GM21737 (cell line): ENCODE measurements around the gene HOXB9.

Experiments used
- ATAC-seq: cut with Tn5 transposase; IDR thresholded peaks from one replicate; pipeline ENCODE4 v1.9.1; 2021; ENCODE audit warnings: mild to moderate bottlenecking, moderate library complexity; ENCODE audit not compliant: unreplicated experiment

Gene HOXB9

DNA sequence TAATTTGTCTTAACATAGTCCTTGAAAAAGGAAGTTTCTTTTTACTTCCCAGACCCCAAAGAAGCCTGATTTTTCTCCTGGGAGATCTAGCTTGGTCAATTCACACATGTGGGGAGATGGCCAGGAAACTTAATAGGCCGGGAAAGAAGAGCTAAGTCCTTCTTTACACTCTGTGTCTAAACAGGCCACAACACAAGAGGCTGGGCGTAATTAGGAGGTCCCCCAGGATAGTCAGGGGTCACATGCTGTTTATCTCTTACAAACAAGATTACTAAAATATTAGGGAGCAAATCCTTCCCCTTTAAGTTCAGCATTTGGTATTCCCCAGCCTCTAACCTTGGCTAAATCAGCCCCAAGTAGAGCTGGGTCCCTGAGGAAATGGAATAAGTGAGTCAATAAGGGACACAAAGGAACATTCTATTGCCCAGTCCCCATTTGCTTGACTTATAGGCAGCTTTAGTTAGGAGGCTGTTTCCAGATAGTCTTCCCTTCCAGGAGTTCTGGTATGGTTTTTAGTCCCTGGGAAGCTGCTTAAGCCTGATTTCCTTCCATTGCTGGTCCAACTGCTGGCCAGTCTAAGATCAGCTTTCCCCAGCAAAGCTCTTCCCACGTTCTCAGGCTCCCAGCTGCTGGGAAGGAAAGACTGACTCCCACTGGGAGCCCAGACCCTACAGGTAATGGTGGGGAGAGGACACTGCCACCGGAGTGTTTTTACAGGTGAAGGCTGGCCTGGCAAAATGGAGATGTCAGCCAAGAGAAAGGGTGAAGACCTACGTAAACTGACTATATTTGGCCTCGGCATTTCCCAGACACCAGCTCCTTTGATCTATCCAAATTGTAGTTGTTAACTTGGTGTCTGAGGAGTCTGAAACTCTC is 14.1 kb upstream of the HOXB9 start:
- no peak for ATAC-seq

DNA sequence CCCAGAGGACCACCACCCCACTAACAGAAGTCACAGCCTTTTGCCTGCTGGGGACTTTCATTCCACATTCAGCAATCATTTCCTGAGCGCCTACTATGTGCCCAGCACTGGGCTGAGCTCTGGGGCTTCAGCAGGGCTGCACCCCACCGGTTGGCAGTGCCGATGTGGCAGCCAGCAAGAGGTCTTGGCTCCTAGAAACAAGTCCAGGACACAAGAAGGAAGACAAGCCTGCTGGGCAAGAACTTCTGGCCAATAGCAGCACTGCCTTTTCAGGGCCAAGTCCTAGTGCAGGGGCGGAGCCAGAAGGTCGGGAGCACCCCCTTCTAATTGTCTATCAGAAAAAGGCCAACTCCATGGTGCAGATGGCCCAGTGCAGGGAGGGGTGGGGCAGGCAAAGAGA is 13.0 kb upstream of the HOXB9 start:
- no peak for ATAC-seq

DNA sequence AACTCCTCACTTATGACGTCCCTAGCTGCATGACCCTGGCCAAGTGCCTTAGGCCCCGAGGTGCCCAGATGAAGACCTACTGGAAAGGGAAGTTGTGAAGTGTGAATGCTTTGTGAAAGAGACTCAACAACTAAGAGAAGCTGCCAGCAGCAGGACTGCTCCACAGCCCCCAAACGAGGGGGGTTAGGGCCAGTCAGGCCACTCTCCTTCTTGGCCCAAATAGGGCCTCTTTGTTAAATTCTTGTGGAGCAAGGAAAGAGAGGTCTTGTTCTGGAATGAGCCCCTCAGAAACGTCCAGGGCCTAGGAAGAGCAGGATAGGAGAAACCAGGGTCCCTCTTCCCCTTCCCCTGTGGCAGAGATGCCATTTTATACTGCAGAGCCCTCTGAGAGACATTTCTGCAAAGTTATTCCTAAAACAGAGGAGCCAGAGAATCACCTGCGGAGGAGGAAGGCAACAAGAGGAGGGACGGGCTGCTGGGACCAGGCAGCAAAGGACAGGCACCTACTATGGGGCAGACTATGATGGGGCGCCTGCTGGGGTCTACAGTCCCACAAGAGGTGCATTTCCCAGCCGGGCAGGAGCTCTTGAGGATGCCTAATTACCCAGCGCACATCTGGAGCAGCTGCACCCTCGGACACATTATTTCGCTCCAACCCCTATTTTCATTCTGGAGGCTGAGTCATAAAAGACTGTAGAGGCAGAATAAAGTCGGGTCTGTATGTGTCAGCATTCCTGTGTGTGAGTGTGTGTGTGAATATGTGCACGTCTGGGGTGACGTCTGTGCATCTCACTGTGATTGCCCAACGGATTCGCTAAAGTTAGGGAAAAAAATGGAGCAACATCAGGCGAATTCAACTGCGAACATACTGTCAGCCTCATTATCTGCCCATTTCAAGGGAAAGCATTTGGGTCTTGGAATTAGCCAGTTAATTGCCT is 11.4 kb upstream of the HOXB9 start:
- ATAC-seq: no peak

DNA sequence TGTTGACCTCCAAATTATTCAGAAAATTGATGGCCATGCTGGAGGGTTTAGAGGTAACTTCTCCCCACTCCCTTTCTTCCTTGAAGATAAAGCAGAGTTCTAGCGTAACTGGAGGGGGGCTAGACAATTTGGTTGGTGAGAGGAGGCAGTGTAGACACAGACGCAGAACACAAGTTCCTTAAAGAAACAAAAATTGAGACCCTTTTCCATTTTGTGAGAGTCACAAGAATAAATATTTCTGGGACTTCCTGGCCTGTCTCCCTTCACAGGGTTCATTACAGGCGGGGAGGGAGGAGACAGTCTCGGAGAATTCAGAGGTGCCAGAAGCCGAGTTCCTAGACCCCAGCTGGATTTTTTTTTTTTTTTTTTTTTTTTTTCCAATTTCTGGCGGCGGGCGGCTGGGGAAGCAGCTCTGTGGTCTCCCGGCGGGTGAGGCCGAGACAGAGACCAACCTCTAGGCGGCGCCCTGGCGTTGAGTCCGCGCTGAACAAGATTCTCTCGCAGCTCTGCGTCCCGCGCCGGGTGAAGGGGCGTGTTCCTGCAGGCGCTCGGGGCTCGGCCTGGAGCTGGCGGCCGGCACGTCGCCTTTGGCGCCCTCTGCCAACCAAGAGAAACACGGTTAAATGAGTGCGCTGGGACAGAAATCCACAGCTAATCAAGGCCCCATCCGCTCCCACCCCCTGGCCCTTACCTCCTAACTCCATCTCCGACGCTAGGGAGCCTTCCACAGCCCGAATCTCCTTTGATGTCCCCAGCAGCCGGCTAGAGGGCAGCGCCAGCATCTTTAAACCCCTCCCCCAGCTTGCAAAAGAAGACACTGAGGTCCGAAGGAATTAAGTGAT is 10.2 kb upstream of the HOXB9 start:
- no peak for ATAC-seq

DNA sequence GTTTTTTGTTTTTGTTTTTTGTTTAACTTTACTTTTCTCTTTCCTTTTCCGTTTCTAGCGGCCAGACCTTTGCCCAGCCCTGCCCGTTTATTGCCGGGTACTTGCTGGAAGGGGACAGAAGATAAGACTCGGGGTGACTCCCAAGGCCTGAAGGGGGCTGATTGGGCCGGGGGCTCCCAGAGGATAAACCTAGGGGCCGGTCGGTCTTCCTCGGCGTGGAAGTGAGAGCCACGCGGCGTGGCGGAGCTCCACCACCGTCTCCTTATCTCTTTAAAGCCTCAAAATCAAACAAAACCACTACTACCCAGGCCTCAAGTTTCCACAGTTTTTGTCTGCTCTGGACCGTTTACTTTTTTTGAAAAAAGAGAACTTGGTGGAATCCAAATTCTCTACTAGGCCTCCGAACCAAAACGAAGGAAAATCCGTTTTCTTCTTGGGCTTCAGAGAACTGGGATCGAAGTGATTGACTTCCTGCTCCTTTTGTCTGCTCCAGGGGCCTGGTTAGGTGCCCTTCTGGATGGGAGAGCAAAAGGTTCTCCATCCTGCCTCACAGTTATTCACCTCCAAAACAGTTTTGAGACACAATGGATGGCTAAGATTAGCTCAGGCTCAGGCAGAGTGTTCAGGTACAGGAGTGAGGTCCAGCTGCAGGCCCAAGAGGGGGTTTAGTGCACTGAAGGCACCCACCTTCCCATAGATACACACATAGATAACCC is 8.5 kb upstream of the HOXB9 start:
- ATAC-seq: no peak

DNA sequence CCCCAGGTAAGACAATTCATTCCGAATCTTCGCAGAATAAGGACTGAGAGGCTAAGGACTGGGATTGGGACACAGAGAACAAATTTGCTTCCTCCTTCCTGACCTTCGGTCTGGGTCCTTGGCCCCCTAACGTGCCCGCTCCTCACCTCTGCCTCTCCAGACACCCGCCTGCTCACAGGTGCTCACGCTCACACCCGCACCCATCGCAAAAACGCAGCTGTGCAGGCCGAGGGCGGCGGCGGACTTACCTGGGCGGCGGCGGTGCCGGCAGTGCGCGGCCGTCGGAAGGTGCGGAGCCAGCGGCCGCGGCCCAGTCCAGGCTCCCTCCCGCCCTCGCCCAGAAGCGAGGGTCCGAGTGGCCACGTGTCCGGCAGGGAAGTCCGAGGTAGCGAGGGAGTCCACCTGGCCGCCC is 7.1 kb upstream of the HOXB9 start:
- ATAC-seq: no peak

DNA sequence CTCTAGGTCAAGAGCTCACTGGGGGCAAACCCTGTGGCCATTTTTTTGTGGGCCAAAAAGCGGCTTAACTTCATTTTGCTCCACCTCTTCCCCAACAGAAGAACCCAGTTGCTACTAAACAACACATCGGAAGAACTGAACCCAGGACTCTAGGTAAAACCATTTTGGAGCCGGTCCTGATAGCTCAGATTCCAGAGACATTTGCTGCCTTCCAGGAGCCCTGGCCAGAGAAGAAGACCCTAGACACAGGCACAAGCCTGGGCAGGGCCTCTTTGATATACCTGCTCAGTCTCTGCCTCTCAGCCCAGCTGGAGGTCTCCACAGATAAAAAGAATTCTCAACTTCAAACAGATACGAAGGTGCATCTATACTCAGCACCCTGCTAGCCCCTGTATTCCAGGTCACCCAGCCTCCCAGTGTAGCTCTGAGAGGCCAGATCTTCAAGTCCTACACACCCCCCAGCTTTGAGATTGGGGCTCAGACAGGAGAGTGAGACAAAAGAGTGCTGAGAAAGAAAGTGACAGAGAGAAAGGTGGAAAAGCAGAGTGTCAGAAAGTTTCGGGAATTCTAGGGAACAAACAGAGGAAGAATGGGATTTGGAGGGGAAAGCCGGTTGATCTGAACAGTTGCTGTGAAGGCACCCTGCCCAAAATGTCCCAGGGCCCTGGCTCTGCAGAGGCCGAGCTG is 6.6 kb upstream of the HOXB9 start:
- no peak for ATAC-seq

DNA sequence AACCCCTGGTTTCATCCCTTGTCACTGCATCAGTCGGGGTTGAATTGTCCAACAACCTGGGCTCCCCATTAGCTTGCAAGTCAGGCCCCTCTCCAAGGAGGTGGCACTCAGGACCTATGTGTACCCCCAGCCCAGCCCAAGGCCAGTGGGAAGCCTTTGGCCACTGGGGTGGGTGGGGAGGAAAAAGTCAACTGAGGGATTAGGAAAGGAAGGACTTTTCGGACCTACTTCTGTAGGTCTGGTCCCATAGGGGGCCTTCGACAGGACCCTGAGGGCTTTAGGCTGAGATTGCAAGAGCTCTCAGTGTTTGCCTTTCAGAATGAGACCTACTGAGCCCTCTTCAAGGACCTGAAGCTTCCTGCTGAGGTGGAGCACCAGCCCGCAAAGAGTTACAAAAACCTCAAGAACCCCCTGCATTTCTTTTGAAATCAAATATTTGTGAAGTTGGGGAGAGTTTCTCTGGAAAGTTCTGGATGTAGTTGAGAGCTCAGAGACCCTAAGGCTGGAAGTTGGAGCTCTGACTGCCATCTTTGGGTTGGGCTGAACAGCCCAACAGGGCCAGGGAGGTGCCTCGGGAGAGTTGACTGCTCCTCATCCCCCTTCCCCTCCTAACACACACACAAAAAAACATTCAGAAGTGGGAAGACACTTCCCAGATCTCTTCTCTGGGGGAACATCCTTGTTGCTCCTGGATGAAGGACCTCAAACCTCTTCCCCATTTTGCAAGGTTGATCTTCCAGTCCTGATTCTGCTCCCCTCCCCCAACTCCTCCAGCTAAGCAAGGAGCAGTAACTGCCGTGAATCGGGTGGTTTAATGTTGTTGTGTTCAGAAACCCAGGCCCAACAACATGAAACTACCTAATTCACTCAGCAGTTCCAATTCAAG is 5.8 kb upstream of the HOXB9 start:
- no peak for ATAC-seq

DNA sequence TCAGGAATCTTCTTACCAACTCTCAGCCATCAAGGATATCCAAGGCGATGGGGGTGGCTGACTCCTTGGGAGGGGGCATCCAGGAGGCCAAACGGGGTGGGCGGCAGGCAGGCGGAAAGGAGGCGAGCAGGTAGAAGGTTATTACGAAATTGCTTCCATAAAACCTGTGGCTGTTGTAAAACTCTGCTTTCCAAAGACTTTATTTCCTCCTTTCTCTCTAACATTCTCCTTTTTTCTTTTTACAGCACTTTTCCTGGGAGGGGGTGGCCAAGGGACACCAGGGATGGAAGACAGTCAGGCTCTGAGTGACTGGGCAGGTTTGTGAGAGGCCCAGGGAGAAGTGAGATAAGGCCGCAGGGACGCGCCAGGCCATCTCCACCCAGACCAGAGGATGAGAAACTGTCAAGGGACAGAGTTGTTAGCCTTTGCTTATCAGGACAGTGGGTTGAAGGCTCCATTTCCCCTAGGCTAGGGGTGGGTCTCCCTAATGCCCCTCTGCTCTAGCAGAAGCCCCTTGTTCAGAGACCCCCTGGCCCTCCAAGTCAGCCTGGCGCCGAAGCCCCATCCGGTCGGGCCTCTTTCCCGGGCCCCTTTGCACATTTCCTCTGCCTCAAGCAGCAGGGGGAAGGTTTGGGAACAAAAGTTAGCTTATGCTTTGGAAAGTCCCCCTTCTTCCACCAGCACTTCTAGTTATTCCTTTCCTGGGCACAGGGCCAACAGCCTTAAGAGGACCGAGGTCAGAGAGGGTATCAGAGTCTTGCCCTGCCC is 5.0 kb upstream of the HOXB9 start:
- no peak for ATAC-seq

DNA sequence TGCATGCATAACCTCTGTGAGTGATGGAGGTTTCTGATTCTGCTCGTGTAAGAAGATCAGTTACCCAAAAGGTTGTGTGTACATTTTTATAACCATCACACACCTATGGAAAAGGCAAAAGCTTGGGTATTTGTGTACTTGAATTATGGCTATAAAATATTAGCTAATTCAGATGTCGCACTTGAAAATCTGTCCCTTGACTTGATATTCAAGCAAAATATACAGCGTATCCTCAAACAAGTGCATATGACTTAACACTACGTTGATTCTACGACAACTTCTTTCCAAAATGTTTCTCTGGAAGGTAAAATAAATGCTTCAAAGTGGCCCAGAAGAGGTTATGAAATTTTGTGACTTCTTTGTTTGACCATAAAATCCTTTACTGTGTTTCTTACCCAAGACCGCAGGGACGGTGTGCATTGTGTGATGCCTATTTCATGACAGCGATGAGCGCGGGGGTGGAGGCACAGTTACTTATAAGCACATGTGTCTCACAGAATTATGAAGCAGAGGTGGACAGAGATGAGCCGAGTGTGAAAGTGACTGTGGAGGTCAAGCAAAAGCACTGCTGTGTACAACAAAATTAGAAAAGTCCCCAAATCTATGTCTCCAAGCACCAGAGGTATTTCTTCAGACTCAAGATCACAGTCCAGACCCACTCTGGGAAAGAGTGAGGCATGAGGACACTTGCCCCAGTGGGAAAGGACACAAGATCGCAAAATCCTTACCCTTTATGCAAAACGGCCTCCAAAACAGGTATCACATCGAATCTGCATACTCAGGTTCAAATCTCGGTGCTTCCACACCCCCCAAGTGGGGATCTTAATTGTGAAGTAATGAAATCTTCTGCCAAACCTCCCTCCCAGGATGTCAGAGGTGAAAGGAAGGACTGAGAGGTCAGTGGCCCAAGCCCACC is 4.1 kb upstream of the HOXB9 start:
- ATAC-seq: no peak

DNA sequence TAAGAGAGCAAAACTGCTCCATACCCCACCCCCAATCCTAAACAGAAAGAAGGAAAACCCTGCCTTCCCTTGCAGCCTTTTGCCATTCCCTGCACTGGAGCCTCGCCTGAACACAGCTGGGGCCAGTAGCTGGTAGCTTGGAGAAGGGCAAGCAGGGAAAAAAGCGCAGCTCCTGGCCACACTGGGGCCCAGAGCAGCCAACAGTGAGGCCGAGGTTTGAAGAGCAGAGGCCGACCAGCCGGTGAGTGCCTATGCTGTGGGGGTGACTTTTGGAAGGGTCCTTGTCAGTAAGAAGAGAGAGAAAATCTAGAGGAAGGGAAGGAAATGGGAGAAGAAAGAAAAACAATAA is 3.2 kb upstream of the HOXB9 start:
- no peak for ATAC-seq

DNA sequence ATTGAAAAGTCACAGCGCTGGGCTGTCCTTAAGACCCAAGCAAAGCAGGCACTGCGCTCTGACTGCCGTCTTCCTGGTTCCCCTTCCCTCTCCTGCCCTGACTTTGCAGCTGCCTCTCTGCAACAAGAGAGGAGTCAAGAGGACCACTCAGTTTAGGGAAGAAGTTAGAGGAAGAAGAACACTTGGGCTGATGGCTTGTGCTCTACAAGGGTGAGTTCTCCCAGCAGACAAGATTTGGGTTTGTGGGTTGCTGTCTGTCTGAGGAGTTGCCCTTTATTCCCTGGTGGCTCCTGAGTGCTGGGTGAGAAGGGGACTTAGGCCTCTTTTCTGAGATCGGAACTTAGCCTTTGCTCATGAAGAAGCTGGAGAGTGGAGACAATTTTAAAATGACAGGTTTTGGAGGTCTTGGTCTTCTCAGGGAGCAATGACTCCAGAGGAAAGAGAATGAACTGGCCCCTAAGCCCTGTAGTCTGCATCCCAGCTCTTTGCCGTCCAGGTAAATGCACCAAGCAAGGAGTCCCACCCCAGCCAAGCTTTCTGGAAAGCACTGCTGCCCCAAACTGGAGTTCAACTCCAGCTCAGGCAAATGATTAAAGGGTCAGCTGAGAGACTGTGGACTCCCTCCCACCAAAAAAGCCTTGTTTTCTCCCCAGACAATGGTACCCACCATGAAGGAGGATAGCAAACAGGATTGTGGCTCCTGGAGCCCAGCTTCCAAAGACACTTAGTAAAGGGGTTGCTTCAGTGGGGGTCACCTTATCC is 2.7 kb upstream of the HOXB9 start:
- no peak for ATAC-seq

DNA sequence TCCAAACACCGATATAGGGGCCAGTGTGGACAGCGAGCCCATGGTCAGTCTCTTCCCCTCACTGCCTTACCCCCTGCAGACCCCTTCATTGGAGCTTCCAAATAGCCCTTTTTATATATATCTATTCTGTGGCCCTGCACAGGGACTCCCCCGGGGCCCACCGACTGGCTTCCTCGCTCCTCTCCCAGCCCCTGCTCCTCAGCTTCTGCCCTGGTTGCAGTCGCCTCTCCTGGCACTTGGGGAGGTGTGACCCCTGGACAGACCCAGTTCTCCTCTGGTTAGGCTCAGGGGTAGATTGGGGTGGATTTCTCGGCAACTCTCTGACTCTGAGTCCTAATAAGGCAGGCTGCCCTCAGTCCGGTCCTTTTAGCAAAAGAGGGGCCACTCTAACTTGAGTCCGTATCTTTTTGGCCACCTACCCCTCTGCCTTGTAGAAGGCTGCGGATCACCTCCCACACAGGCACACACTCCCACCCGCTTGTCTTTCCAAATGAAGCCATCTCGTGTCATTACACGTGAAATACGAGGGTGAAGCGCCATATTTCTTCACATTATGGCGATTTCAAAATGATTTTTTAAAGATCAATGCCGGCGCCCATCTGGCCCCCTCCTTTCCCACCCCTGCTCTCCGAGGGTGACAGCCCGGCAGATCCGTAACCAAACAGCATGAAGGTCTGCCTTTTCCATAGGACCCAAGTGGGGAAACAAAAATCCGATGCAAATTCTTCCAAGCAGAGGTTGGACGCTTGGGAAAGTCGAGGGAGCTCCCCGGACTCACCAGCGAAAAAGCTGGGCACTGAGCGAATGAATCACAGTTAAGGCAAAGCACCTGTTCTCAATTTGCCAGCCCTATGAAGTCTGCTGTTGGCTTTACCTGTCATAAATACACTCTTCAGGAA is 1.7 kb upstream of the HOXB9 start:
- no peak for ATAC-seq

DNA sequence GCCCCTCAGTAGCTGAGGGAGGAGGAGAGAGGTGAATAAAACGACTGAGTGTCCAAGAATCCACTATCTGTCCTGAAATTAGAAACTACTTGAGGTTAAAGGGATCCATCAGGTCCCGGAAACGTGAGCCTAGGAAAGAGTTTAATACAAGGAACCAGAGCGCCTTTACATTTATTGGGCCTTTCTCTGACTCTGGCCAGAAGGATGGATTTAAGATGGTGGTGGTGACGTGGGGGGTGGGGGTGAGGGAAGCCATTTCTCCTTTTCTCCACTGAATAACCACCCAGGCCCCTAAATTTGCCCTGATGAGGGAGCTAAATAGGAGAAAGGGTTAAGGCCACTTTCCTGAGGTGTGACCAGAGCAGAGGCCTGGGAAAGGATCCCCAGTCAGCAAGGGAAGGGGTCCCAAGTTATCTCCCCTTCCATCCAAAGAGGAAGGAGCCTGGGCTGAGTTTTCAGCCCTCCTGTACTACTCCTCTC is 1.0 kb upstream of the HOXB9 start:
- no peak for ATAC-seq
